ENCODE results near the gene RNF151.
A peak's percentile ranks its signal among the peaks of the same experiment; 100 is the strongest.
"Not testable (repeated sequence)": the region's sequence is repeated elsewhere in the genome, so short reads cannot be mapped to it uniquely, and the experiment has no call there.

The RNF151 gene

DNA sequence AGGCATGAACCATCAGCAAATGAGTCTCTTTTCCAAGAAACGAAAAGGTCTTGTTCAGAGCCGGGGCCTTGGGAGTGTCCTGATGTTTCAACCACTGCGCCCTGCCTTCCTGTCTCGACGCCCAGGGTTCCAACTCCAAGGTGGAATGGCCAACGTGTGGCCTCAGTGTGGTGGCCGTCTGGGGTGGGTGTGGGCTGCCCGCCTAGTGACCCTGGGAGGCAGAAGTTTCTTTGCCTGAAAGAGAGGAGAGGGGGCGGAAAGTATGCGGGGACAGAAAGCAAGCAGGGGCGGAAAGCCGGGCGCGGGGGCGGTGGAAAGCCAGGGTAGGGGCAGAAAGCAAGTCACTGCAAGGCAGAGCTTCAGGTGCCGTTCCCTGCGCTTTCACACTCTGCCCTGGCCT, 27.7 kb upstream of the RNF151 start:
- Histone ChIP-seq H3K4me1 (ENCODE audit: control extremely low read depth in 1 of 4, control insufficient read depth in 4 of 4, insufficient read depth in 4 of 4, low read length in 3 of 4) (peaks cover 3 to 23% (median 19%) of the 10 kb centered on the region in 4 experiments), H3K27me3 (replicated peaks in 2 of 5; ENCODE audit: control insufficient read depth in 4 of 5, insufficient read depth in 5 of 5, low read length in 4 of 5) (no peaks in the 10 kb centered on the region), H3K9me3 (ENCODE audit: control extremely low read depth in 1 of 5, control insufficient read depth in 4 of 5, insufficient read depth in 2 of 5, low read depth in 1 of 5, low read length in 4 of 5) (no peaks in the 10 kb centered on the region), H3K36me3 (ENCODE audit: control insufficient read depth in 4 of 4, insufficient read depth in 4 of 4, low read length in 3 of 4) (peaks cover 8 to 41% (median 25%) of the 10 kb centered on the region in 4 experiments), H3K4me3 (ENCODE audit: control insufficient read depth in 1 of 7, extremely low read depth in 1 of 7, insufficient read depth in 4 of 7, low read depth in 2 of 7, low read length in 6 of 7) (no peak overlapping the region), H3K27ac (ENCODE audit: insufficient read depth in 1 of 2, low read depth in 1 of 2, low read length in 2 of 2, poor library complexity in 1 of 2, severe bottlenecking in 2 of 2) (no peak overlapping the region)
- 98% methylated on average over 15 of the region's 17 CpGs for WGBS (ENCODE audit: insufficient coverage)
- ChIA-PET POLR2A (no interaction called here), CTCF (interaction anchor here (0.6 kb wide), 1 partner anchor 949 kb away, joined by 3 read pairs; no protein-coding TSS in a partner anchor)
- DNase-seq: no peak

DNA sequence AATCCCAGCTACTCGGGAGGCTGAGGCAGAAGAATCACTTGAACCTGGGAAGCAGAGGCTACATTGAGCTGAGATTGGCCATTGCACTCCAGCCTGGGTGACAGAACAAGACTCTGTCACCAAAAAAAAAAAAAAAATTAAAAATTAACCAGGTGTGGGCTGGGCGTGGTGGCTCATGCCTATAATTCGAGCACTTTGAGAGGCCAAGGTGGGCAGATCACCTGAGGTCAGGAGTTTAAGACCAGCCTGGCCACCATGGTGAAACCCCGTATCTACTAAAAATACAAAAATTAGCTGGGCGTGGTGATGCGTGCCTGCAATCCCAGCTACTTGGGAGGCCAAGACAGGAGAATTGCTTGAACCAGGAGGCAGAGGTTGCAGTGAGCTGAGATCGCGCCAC, 26.8 kb upstream of the RNF151 start:
- not testable (repeated sequence) for H3K27ac ChIP-seq (ENCODE audit: insufficient read depth in 1 of 2, low read depth in 1 of 2, low read length in 2 of 2, poor library complexity in 1 of 2, severe bottlenecking in 2 of 2); H3K9me3 ChIP-seq (ENCODE audit: control extremely low read depth in 1 of 5, control insufficient read depth in 4 of 5, insufficient read depth in 2 of 5, low read depth in 1 of 5, low read length in 4 of 5); H3K4me3 ChIP-seq (ENCODE audit: control insufficient read depth in 1 of 7, extremely low read depth in 1 of 7, insufficient read depth in 4 of 7, low read depth in 2 of 7, low read length in 6 of 7); H3K27me3 ChIP-seq (replicated peaks in 2 of 5; ENCODE audit: control insufficient read depth in 4 of 5, insufficient read depth in 5 of 5, low read length in 4 of 5); DNase-seq
- Histone ChIP-seq H3K36me3 (ENCODE audit: control insufficient read depth in 4 of 4, insufficient read depth in 4 of 4, low read length in 3 of 4) (peaks cover 8 to 41% (median 25%) of the 10 kb centered on the region in 4 experiments), H3K4me1 (ENCODE audit: control extremely low read depth in 1 of 4, control insufficient read depth in 4 of 4, insufficient read depth in 4 of 4, low read length in 3 of 4) (peaks cover 3 to 25% (median 19%) of the 10 kb centered on the region in 4 experiments)
- 100% methylated on average over 7 of the region's 8 CpGs for WGBS (ENCODE audit: insufficient coverage)
- ChIA-PET CTCF (interaction anchor here (0.6 to 2.6 kb wide), 3 partner anchors 11 to 1745 kb away, joined by 3 to 9 read pairs (median 3); partner anchors contain the start of genes NUBP2 and SPSB3), POLR2A (interaction anchor here (2.0 kb wide), 1 partner anchor 25 kb away, joined by 6 read pairs; the partner anchor contains the start of gene RPS2)

DNA sequence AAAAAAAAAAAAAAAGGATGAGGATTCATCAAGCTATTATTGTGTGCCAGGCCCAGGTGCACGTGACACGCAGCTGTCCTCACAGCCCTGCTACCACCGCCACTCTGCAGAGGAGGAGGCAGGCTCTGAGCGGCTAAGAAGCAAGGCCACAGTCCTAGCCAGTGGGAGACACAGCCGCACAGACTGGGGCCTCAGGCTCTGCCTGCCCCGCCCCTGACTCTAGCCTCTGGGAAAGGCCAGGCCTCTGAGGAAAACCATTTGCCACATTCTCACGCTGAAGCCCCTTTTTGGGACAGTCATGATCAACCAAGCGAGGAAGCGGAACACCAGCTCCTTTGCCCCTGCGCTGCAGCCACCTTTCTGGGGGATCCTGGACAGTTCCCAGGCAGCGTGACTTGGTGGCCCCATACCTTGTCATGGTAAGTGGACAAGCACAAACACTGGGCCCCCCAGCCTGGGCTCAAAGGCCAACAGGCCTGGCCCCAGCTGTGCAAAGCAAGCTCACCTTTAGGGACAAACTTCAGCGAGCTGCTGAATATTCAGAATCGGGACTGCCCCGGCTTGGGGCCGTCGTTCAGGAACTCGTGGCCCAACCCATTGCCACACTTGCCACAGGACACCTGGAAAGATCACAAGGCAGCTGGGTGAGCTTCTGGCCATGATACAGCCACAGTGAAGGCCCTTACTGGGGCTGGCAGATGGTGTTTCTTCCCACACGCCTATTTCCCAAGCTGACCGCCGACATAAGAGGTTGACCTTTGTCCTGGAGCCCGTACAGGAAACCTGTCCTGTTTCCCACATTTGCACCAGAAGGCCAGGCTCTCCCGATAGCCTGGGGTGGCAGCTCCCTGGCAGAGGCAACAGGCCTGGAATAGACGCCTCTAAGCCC, 26.1 kb upstream of the RNF151 start:
- Histone ChIP-seq H3K27ac (ENCODE audit: insufficient read depth in 1 of 2, low read depth in 1 of 2, low read length in 2 of 2, poor library complexity in 1 of 2, severe bottlenecking in 2 of 2) (no peak overlapping the region), H3K27me3 (replicated peaks in 2 of 5; ENCODE audit: control insufficient read depth in 4 of 5, insufficient read depth in 5 of 5, low read length in 4 of 5) (no peaks in the 10 kb centered on the region), H3K36me3 (ENCODE audit: control insufficient read depth in 4 of 4, insufficient read depth in 4 of 4, low read length in 3 of 4) (peaks cover 8 to 41% (median 25%) of the 10 kb centered on the region in 4 experiments), H3K4me1 (ENCODE audit: control extremely low read depth in 1 of 4, control insufficient read depth in 4 of 4, insufficient read depth in 4 of 4, low read length in 3 of 4) (peaks cover 3 to 25% (median 19%) of the 10 kb centered on the region in 4 experiments), H3K9me3 (ENCODE audit: control extremely low read depth in 1 of 5, control insufficient read depth in 4 of 5, insufficient read depth in 2 of 5, low read depth in 1 of 5, low read length in 4 of 5) (no peaks in the 10 kb centered on the region), H3K4me3 (ENCODE audit: control insufficient read depth in 1 of 7, extremely low read depth in 1 of 7, insufficient read depth in 4 of 7, low read depth in 2 of 7, low read length in 6 of 7) (no peak overlapping the region)
- ChIA-PET POLR2A (interaction anchor here (0.6 to 2.0 kb wide), 2 partner anchors 24 to 1923 kb away, joined by 4 to 6 read pairs; partner anchors contain the start of gene RPS2), CTCF (interaction anchor here (0.6 to 2.6 kb wide), 4 partner anchors 11 to 1745 kb away, joined by 3 to 9 read pairs (median 3); partner anchors contain the start of genes NUBP2, RPS2 and SPSB3)
- DNase-seq: no peak
- WGBS (ENCODE audit: insufficient coverage): 96% methylated on average over 22 of the region's 23 CpGs

DNA sequence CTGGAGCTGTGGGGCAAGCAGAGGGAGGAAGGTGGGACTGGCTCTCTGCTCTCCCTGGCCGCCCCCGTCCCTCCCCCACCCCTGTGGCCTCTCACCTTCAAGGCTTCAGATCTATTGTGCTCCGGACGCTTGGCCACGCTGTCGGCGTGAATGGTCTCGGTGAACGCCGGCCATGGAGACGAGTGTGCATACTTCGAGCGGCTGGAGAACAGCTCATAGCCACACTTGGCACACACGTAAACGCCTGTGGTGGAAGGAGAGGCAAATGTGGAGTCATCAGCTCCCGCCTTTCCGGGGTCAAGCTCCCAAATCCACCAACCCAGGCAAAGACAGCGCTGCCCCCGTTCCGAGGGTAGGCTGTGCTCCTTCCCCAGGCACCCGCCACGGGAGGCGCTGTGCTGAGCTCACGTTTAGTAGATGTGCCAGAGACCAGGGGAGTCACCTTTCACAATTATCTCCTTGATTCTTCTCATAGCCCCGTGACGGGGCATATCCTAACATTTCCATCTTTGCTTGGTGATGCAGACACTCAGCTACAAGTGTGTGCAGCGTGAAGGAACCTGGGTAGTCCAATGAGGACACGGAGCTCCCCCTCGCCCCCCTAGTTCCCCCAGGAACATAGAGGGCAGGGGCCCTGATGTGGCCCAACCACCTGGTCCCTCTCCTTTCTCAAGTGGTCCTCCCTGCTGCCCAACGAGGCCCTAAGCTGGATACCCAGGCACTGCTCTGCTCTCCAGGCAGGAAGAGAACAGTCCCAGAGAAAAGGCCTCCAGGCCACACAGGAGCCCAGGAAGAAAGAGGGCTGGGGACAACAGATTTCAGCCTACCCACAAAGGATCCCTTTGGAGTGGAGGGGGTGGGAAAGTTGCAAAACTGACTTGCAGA, 25.3 kb upstream of the RNF151 start:
- H3K4me3 ChIP-seq (ENCODE audit: control insufficient read depth in 1 of 7, extremely low read depth in 1 of 7, insufficient read depth in 4 of 7, low read depth in 2 of 7, low read length in 6 of 7): peak overlapping the region in 6 of 7 experiments; percentile 80 to 85 (median 84)
- H3K4me1 ChIP-seq (ENCODE audit: control extremely low read depth in 1 of 4, control insufficient read depth in 4 of 4, insufficient read depth in 4 of 4, low read length in 3 of 4): peaks cover 3 to 25% (median 19%) of the 10 kb centered on the region in 4 experiments
- H3K27ac ChIP-seq (ENCODE audit: insufficient read depth in 1 of 2, low read depth in 1 of 2, low read length in 2 of 2, poor library complexity in 1 of 2, severe bottlenecking in 2 of 2): peak overlapping the region in 1 of 2 experiments; percentile 79
- ChIA-PET CTCF (interaction anchor here (0.7 to 2.6 kb wide), 4 partner anchors 12 to 159 kb away, joined by 3 to 9 read pairs (median 3); partner anchors contain the start of genes NUBP2, RPS2 and SPSB3), POLR2A (interaction anchor here (2.0 kb wide), 1 partner anchor 23 kb away, joined by 6 read pairs; the partner anchor contains the start of gene RPS2)
- no peak for DNase-seq
- peaks cover 8 to 41% (median 25%) of the 10 kb centered on the region in 4 experiments for H3K36me3 ChIP-seq (ENCODE audit: control insufficient read depth in 4 of 4, insufficient read depth in 4 of 4, low read length in 3 of 4)
- no peaks in the 10 kb centered on the region for H3K27me3 ChIP-seq (replicated peaks in 2 of 5; ENCODE audit: control insufficient read depth in 4 of 5, insufficient read depth in 5 of 5, low read length in 4 of 5)
- 90% methylated on average over 29 of the region's 30 CpGs for WGBS (ENCODE audit: insufficient coverage)
- H3K9me3 ChIP-seq (ENCODE audit: control extremely low read depth in 1 of 5, control insufficient read depth in 4 of 5, insufficient read depth in 2 of 5, low read depth in 1 of 5, low read length in 4 of 5): no peaks in the 10 kb centered on the region

DNA sequence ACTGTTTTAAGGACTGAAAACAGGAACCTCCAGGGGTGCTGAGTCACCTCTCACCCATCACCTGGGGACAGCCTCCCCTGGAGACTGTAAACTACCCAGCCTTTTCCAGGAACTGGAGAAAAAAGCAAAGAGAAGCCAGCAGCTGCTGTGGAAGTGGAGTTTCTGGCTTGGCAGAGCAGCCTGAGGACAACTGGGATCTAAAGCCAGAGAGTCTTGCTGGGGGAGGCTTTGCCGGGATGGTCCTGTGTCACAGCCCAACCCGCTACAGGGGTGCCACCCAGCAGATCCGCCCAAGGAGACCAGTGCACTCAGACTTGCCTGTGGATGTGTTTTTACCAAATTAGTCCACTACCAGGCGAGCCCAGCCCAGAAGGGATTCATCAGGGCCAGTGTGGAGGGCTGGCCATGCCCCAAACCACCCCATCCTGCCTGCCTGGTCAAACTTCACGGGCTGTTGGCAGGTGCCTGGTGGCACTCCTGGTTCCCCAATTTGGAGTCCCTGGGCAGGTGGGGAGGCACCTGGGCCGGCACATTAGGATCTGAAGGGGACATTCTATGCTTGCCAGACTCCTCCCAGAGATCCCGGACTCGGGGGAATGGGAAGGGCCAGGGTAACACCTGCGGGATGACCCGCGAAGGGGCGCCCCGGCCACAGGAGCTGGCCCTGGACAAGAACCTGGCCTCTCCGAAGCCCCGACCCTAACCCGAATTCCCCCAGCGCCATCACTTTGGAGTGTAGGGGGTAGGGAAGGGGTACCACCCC, 24.4 kb upstream of the RNF151 start:
- 11% methylated on average over 5 of the region's 17 CpGs for WGBS (ENCODE audit: insufficient coverage)
- Histone ChIP-seq H3K27ac (ENCODE audit: insufficient read depth in 1 of 2, low read depth in 1 of 2, low read length in 2 of 2, poor library complexity in 1 of 2, severe bottlenecking in 2 of 2) (peak overlapping the region in 1 of 2 experiments; percentile 79), H3K36me3 (ENCODE audit: control insufficient read depth in 4 of 4, insufficient read depth in 4 of 4, low read length in 3 of 4) (peaks cover 7 to 36% (median 25%) of the 10 kb centered on the region in 4 experiments), H3K9me3 (ENCODE audit: control extremely low read depth in 1 of 5, control insufficient read depth in 4 of 5, insufficient read depth in 2 of 5, low read depth in 1 of 5, low read length in 4 of 5) (no peaks in the 10 kb centered on the region), H3K4me3 (ENCODE audit: control insufficient read depth in 1 of 7, extremely low read depth in 1 of 7, insufficient read depth in 4 of 7, low read depth in 2 of 7, low read length in 6 of 7) (peak overlapping the region; percentile 66 to 85 (median 83)), H3K4me1 (ENCODE audit: control extremely low read depth in 1 of 4, control insufficient read depth in 4 of 4, insufficient read depth in 4 of 4, low read length in 3 of 4) (peaks cover 3 to 25% (median 19%) of the 10 kb centered on the region in 4 experiments), H3K27me3 (replicated peaks in 2 of 5; ENCODE audit: control insufficient read depth in 4 of 5, insufficient read depth in 5 of 5, low read length in 4 of 5) (no peaks in the 10 kb centered on the region)
- peak; percentile 60 to 88 (median 87) for DNase-seq
- POLR2A ChIA-PET: interaction anchor here (1.2 to 1.9 kb wide), 2 partner anchors 23 to 160 kb away, joined by 3 to 11 read pairs; partner anchors contain the start of genes NUBP2, RPS2 and SPSB3
- CTCF ChIA-PET: interaction anchor here (0.9 to 2.6 kb wide), 2 partner anchors 13 to 18 kb away, joined by 3 to 9 read pairs; no protein-coding TSS in a partner anchor

Data from common myeloid progenitor, CD34-positive (primary cell).